IPS-11a (cell line): ENCODE measurements around the gene UGT1A10.
"Not testable (repeated sequence)": the region's sequence is repeated elsewhere in the genome, so short reads cannot be mapped to it uniquely, and the experiment has no call there.

Experiments
- H3K4me3 ChIP-seq: one replicate; pipeline ENCODE4 v1.5.1; 2013; ENCODE audit warnings: low read depth, low read length, control low read depth

The UGT1A10 gene

DNA sequence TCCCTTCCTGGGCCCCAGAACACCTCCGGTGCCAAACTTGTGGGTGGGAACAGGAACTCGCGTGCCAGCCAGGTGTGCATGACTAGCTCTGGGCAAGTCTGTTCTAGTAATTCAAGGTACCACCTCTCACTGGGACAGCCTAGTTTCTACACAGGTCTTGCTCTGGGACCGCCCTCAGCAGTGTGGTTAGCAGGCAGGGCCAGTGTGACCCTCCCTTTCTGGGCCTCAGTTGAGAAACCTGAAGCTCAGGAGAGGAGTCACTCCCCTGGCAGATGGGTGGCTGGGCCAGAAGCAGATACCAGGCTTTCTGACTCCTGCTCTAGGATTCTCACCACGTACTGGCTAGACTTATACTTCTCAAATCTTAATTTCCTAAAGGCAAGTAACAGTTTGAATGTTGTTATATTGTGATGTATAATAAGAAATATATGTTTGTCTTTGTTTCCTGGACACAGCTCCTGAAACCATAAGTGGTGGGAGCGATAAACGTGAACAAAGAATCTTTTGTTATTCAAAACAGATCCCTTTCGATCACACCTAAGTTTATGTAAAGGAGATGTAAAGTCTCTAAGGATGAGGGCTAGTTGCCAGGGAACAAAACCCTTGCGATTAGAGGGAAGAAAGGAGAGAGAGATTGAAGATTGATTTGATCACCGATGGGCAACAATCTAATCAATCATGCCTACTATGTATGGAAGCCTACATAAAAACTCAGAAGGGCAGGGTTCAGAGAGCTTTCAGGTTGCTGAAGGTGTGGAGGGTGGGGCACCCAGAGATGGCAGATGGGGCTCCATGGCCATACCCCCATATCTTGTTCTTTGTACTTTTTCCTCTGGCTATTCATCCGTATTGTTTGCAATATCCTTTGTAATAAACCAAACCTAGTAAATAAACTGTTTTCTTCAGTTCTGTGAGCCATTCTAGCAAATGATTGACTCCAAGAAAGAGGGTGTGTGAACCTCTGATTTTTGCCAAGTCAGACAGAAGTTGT lies 55.5 kb downstream of the UGT1A10 start:
- no peak overlapping the region for H3K4me3 ChIP-seq

- no peak within 1 kb of the TSS for H3K4me3 ChIP-seq
These were observed 56.4 kb downstream of the UGT1A10 start, which contains the start of gene UGT1A6 for GRCh38 chr2:233692648-233693047. Gene UGT1A6 (plus strand): TSS chr2:233692890. CDS start chr2:233693005, 115 bp downstream.

- no peak overlapping the region for H3K4me3 ChIP-seq
These were observed 57.7 kb downstream of the UGT1A10 start for GRCh38 chr2:233693963-233694362.

DNA sequence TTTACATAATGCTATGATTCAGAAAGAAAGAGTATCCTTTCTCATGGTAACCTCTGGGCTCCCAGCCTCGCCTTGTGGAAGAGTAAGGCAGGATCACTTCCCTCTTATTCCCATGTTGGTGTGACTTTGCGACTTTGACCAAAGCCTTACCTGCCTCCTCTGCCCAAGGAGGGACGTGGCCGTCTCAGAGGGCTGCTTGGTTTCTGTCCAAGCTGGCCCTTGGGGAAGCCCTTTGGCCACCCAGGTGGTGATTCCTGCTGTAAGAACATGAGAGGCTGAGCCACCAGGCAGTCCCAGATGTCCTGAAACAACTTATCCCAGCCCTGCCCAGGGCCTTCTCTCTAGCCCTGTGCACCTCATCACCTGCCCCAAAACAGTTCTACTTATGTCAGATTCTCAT lies 62.5 kb downstream of the UGT1A10 start:
- no peak overlapping the region for H3K4me3 ChIP-seq

- no peak overlapping the region for H3K4me3 ChIP-seq
These were observed 63.3 kb downstream of the UGT1A10 start for GRCh38 chr2:233699424-233700027.

GRCh38 chr2:233700028-233700635 lies 63.9 kb downstream of the UGT1A10 start:
- no peak overlapping the region for H3K4me3 ChIP-seq

DNA sequence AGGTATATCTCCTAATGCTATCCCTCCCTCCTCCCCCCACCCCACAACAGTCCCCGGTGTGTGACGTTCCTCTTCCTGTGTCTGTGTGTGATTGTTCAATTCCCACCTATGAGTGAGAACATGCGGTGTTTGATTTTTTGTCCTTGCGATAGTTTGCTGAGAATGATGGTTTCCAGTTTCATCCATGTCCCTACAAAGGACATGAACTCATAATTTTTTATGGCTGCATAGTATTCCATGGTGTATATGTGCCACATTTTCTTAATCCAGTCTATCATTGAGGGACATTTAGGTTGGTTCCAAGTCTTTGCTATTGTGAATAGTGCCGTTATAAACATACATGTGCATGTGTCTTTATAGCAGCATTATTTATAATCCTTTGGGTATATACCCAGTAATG lies 64.6 kb downstream of the UGT1A10 start:
- H3K4me3 ChIP-seq, result not testable (repeated sequence)

DNA sequence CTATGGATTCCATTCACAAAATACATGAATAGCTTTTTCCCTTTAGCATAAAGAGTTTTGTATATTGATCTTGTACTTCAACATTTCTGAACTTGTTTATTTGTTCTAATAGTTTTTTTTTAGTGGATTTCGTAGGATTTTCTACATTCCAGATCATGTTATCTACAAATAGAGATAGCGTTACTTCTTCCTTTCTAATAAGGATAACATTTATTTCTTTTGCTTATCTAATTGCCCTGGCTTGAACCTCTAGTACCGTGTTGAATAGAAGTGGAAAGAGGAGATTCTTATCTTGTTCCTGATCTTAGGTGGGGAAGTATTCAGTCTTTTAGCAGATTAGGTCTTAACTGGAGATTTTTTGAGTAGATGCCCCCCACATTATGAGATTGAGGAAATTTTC lies 66.0 kb downstream of the UGT1A10 start:
- no peak overlapping the region for H3K4me3 ChIP-seq

GRCh38 chr2:233705911-233706506 lies 69.8 kb downstream of the UGT1A10 start:
- no peak overlapping the region for H3K4me3 ChIP-seq

- H3K4me3 ChIP-seq, result no peak overlapping the region
These were observed 70.5 kb downstream of the UGT1A10 start for GRCh38 chr2:233706720-233707119.

GRCh38 chr2:233707940-233708644 lies 71.8 kb downstream of the UGT1A10 start:
- H3K4me3 ChIP-seq, result no peak overlapping the region

DNA sequence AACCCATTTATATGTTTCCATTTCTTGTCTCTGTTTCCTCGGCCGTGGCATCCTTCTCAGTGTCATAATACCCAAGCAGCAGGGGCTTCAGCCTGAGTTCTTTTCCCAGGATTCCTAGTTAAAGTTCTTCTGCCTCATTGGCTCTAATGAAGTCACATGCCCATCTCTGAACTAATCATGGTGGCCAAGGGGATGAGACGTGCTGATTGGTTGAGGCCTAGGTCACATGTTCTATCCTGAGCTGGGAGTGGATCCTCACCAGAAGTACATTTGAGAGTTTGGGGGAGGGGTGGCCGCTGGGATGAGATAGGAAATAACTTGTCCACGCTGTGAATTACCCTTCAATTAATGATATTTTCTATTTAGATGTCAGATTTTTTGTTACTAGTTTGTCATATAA lies 72.7 kb downstream of the UGT1A10 start:
- H3K4me3 ChIP-seq, result no peak overlapping the region

- no peak overlapping the region for H3K4me3 ChIP-seq
These were observed 75.2 kb downstream of the UGT1A10 start for GRCh38 chr2:233711312-233712008.

DNA sequence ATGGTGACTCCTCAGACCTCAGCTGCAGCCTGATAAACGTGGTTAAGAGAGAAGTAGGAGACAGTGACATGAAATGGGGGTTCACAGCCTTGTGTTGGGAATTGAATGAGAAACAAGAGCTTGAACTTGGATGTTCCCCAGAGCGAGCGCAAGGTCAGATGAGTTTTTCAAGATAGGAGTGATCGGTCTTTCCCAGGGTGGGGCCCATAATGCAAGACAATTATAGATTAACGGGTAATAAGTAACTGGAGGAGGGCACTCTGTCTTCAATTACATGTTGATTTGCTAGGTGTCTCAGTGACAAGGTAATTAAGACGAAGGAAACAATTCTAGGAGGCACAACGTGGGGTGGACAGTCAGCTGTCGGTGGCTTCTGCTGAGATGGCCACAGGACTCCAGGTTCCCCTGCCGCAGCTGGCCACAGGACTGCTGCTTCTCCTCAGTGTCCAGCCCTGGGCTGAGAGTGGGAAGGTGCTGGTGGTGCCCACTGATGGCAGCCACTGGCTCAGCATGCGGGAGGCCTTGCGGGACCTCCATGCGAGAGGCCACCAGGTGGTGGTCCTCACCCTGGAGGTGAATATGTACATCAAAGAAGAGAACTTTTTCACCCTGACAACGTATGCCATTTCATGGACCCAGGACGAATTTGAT lies 76.5 kb downstream of the UGT1A10 start, which contains the start of gene UGT1A5:
Gene UGT1A5 (plus strand): TSS at position 297 of the 651 bp plus-strand sequence. CDS start 85 bp downstream, at position 382.
- no peak within 1 kb of the TSS for H3K4me3 ChIP-seq

DNA sequence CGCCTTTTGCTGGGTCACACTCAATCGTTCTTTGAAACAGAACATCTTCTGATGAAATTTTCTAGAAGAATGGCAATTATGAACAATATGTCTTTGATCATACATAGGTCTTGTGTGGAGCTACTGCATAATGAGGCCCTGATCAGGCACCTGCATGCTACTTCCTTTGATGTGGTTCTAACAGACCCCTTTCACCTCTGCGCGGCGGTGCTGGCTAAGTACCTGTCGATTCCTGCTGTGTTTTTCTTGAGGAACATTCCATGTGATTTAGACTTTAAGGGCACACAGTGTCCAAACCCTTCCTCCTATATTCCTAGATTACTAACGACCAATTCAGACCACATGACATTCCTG lies 77.0 kb downstream of the UGT1A10 start:
- H3K4me3 ChIP-seq, result no peak overlapping the region

DNA sequence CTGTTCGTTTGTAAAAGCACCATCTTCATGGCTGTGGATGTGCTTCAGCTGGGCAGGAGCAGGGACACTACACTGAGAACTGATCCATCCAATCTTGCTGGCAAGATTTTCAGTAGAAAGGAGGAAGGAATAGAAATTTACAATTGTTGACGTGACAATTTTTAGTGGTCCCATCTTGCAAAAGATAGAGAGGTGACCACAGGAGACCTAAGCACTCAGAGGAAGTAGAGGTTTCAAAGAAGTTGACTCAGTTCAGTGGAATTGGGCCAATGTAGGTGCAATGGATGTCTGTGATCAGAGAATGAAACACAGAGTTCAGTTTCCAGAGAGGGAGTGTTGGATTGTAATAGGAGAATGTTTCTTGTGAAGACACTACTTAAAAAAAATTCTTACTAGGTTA lies 77.9 kb downstream of the UGT1A10 start:
- H3K4me3 ChIP-seq, result no peak overlapping the region

DNA sequence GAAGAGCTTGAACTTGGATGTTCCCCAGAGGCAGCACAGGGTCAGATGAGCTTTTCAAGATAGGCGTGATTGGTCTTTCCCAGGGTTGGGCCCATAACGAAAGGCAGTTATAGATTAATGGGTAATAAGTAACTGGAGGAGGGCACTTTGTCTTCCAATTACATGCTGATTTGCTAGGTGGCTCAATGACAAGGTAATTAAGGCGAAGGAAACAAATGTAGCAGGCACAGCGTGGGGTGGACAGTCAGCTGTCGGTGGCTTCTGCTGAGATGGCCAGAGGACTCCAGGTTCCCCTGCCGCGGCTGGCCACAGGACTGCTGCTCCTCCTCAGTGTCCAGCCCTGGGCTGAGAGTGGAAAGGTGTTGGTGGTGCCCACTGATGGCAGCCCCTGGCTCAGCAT lies 82.3 kb downstream of the UGT1A10 start, which contains the start of gene UGT1A4:
Gene UGT1A4 (plus strand): TSS at position 185 of the 400 bp plus-strand sequence. CDS start 85 bp downstream, at position 270.
- no peak within 1 kb of the TSS for H3K4me3 ChIP-seq

- no peak within 1 kb of the TSS for H3K4me3 ChIP-seq
These were observed 92.6 kb downstream of the UGT1A10 start, which contains the start of gene UGT1A3 for GRCh38 chr2:233728723-233729301. Gene UGT1A3 (plus strand): TSS chr2:233729042. CDS start chr2:233729127, 85 bp downstream.
